GM12864 (cell line): ENCODE results near the gene FRK.
"Not testable (repeated sequence)": the region's sequence is repeated elsewhere in the genome, so short reads cannot be mapped to it uniquely, and the experiment has no call there.

Source experiments
- DNase-seq: peaks from one replicate; pipeline ENCODE4 v3.0.0-alpha.2; 2011; ENCODE audit warnings: low read depth
- H3K4me3 ChIP-seq: 2 replicates; pipeline ENCODE4 v1.5.1; 2011; ENCODE audit warnings: mild to moderate bottlenecking, low read depth, low read length, control low read depth
- CTCF ChIP-seq: IDR thresholded peaks from 2 replicates; pipeline ENCODE4 v1.5.1; 2011; ENCODE audit warnings: low read depth, mild to moderate bottlenecking, moderate library complexity, low read length, control low read depth, inconsistent platforms; ENCODE audit errors: missing control alignments

Gene FRK

GRCh38 chr6:115948751-115949150, 111.9 kb downstream of the FRK start:
- no peak overlapping the region for H3K4me3 ChIP-seq
- no peak for TF ChIP-seq CTCF

GRCh38 chr6:115947966-115948541, 112.6 kb downstream of the FRK start:
- no peak for DNase-seq
- H3K4me3 ChIP-seq, result no peak overlapping the region

More at GRCh38 chr6:115948751-115949150, 111.9 kb downstream of the FRK start:
- DNase-seq, result no peak

GRCh38 chr6:115945812-115946211, 114.9 kb downstream of the FRK start:
- no peak for DNase-seq
- no peak overlapping the region for H3K4me3 ChIP-seq
- no peak for TF ChIP-seq CTCF

More at GRCh38 chr6:115947966-115948541, 112.6 kb downstream of the FRK start:
- no peak for TF ChIP-seq CTCF

GRCh38 chr6:115945306-115945705, 115.4 kb downstream of the FRK start:
- TF ChIP-seq CTCF, result no peak
- no peak overlapping the region for H3K4me3 ChIP-seq
- no peak for DNase-seq

GRCh38 chr6:115944829-115945228, 115.9 kb downstream of the FRK start:
- not testable (repeated sequence) for H3K4me3 ChIP-seq, DNase-seq

GRCh38 chr6:115937502-115937901, 123.2 kb downstream of the FRK start:
- not testable (repeated sequence) for DNase-seq

GRCh38 chr6:115935361-115935760, 125.3 kb downstream of the FRK start:
- no peak for TF ChIP-seq CTCF
- no peak overlapping the region for H3K4me3 ChIP-seq
- no peak for DNase-seq

More at GRCh38 chr6:115937502-115937901, 123.2 kb downstream of the FRK start:
- H3K4me3 ChIP-seq, result not testable (repeated sequence)

- H3K4me3 ChIP-seq, result no peak overlapping the region
- no peak for TF ChIP-seq CTCF
- DNase-seq, result no peak
Observed at GRCh38 chr6:115934829-115935228, 125.9 kb downstream of the FRK start.
